NCI-H146 treated with DMSO at 0.1 percent for 48 hours (cell line): ENCODE data around the gene SFMBT2.
"Not testable (repeated sequence)": the region's sequence is repeated elsewhere in the genome, so short reads cannot be mapped to it uniquely, and the experiment has no call there.

Experiments
- DNase-seq: peaks from one replicate; lab custom pipeline; 2025; ENCODE audit not compliant: unreplicated experiment; lab: John Stamatoyannopoulos, UW

Gene SFMBT2

GRCh38 chr10:7192061-7192460 lies 218.8 kb downstream of the SFMBT2 start:
- no peak for DNase-seq

- not testable (repeated sequence) for DNase-seq
Measured at GRCh38 chr10:7190772-7191171, 220.1 kb downstream of the SFMBT2 start.

GRCh38 chr10:7189909-7190308 lies 220.9 kb downstream of the SFMBT2 start:
- DNase-seq = no peak

GRCh38 chr10:7188456-7189050 lies 222.3 kb downstream of the SFMBT2 start:
- no peak for DNase-seq

- DNase-seq = no peak
Measured at GRCh38 chr10:7186387-7187018, 224.3 kb downstream of the SFMBT2 start.

- no peak for DNase-seq
Measured at GRCh38 chr10:7185367-7185690, 225.5 kb downstream of the SFMBT2 start.

- DNase-seq = no peak
Measured at GRCh38 chr10:7184660-7185366, 226.0 kb downstream of the SFMBT2 start.

- DNase-seq = not testable (repeated sequence)
Measured at GRCh38 chr10:7184116-7184515, 226.7 kb downstream of the SFMBT2 start.

GRCh38 chr10:7182327-7182726 lies 228.5 kb downstream of the SFMBT2 start:
- not testable (repeated sequence) for DNase-seq

GRCh38 chr10:7181420-7181819 lies 229.4 kb downstream of the SFMBT2 start:
- DNase-seq = no peak

GRCh38 chr10:7179536-7179935 lies 231.3 kb downstream of the SFMBT2 start:
- no peak for DNase-seq

- DNase-seq = no peak
Measured at GRCh38 chr10:7173948-7174347, 236.9 kb downstream of the SFMBT2 start.

GRCh38 chr10:7171825-7172224 lies 239.0 kb downstream of the SFMBT2 start:
- no peak for DNase-seq

GRCh38 chr10:7170626-7171322 lies 240.1 kb downstream of the SFMBT2 start:
- no peak for DNase-seq

- no peak for DNase-seq
Measured at GRCh38 chr10:7168414-7168813, 242.4 kb downstream of the SFMBT2 start.

GRCh38 chr10:7165500-7166177 lies 245.2 kb downstream of the SFMBT2 start:
- no peak for DNase-seq

- DNase-seq = no peak
Measured at GRCh38 chr10:7164955-7165354, 245.9 kb downstream of the SFMBT2 start.

- no peak for DNase-seq
Measured at GRCh38 chr10:7162331-7162730, 248.5 kb downstream of the SFMBT2 start.

- DNase-seq = no peak
Measured at GRCh38 chr10:7161484-7162250, 249.2 kb downstream of the SFMBT2 start.

GRCh38 chr10:7159928-7160327 lies 250.9 kb downstream of the SFMBT2 start:
- no peak for DNase-seq

- DNase-seq = no peak
Measured at GRCh38 chr10:7159517-7159916, 251.3 kb downstream of the SFMBT2 start.
